T-cell (primary cell): ENCODE data around the gene PSMB3. TPM values are rescaled to one million over a fixed set of nuclear protein-coding genes. Genes with fewer than 3 reads are reported as not detected.

ENCODE experiments used
- ATAC-seq, 4 experiments: fragments of 200-7000 bp in 3 of 4; fragments of 150-1000 bp in 1 of 4; cut with Tn5 transposase; replicated peaks in 1 of 4; 1 replicate in 3 of 4; 2 replicates in 1 of 4; pipeline ENCODE4 v1.10.0; 2021; ENCODE audit warnings: moderate library complexity in 3 of 4, mild to moderate bottlenecking in 2 of 4, moderate number of reproducible peaks in 1 of 4
- CTCF ChIA-PET, 2 donors: fragments of 300-600 bp; sonication (Branson Sonifier 250); formaldehyde crosslinking; loops; one replicate each; lab custom pipeline; 2022; ENCODE audit warnings: antibody characterized with exemption in 2 of 2; lab: Charles Lee
- POLR2A ChIA-PET, 2 donors: fragments of 300-600 bp; sonication (Branson Sonifier 250); formaldehyde crosslinking; loops; one replicate each; lab custom pipeline; 2022; ENCODE audit warnings: antibody characterized with exemption in 2 of 2; lab: Charles Lee
- DNase-seq, 35 experiments: peaks; one replicate each; pipeline versions ENCODE4 v3.0.0 to v3.0.0-alpha.2; 2013 to 2023
- H3K27ac ChIP-seq: one replicate; pipeline ENCODE4 v1.5.1; 2013; ENCODE audit warnings: low read length
- H3K27me3 ChIP-seq, 2 experiments: replicated peaks in 1 of 2; 1 replicate in 1 of 2; 2 replicates in 1 of 2; pipeline versions ENCODE4 v1.6.1 to v1.7.0; 2013; ENCODE audit warnings: low read length in 1 of 2, mixed read lengths in 1 of 2; ENCODE audit not compliant: control insufficient read depth in 2 of 2, insufficient read depth in 2 of 2; ENCODE audit errors: extremely low read depth in 1 of 2
- H3K36me3 ChIP-seq, 2 donors: 1 replicate in 1 of 2; 2 replicates in 1 of 2; pipeline versions ENCODE4 v1.6.1 to v1.7.0; 2013; ENCODE audit warnings: low read length in 1 of 2; ENCODE audit not compliant: control insufficient read depth in 2 of 2, insufficient read depth in 1 of 2; ENCODE audit errors: extremely low read depth in 1 of 2
- H3K4me1 ChIP-seq, 2 experiments: 1 replicate in 1 of 2; 2 replicates in 1 of 2; pipeline versions ENCODE4 v1.6.1 to v1.7.0; 2013; ENCODE audit warnings: low read length in 2 of 2, mixed read lengths in 1 of 2; ENCODE audit not compliant: insufficient read depth in 2 of 2, control insufficient read depth in 1 of 2; ENCODE audit errors: extremely low read depth in 1 of 2
- H3K4me3 ChIP-seq, 2 donors: 1 replicate in 1 of 2; 2 replicates in 1 of 2; pipeline versions ENCODE4 v1.5.1 to v1.7.0; 2013; ENCODE audit warnings: mild to moderate bottlenecking in 2 of 2, low read length in 1 of 2, moderate library complexity in 1 of 2; ENCODE audit not compliant: control insufficient read depth in 1 of 2; ENCODE audit errors: extremely low read depth in 1 of 2
- H3K9me3 ChIP-seq: 2 replicates; pipeline ENCODE4 v1.7.0; 2013
- H3K27ac Mint-ChIP-seq, 2 donors: one replicate each; pipeline ENCODE4 v1.8.0; 2020 to 2021; ENCODE audit warnings: mild to moderate bottlenecking in 2 of 2, mixed read lengths in 2 of 2
- H3K27me3 Mint-ChIP-seq, 2 donors: one replicate each; pipeline ENCODE4 v1.8.0; 2021 to 2022; ENCODE audit warnings: mixed read lengths in 2 of 2
- H3K36me3 Mint-ChIP-seq: one replicate; pipeline ENCODE4 v1.8.0; 2021; ENCODE audit warnings: mixed read lengths
- H3K4me1 Mint-ChIP-seq, 3 donors: one replicate each; pipeline ENCODE4 v1.8.0; 2020 to 2022; ENCODE audit warnings: mixed read lengths in 3 of 3, mild to moderate bottlenecking in 1 of 3
- H3K4me3 Mint-ChIP-seq, 3 donors: one replicate each; pipeline ENCODE4 v1.8.0; 2020 to 2022; ENCODE audit warnings: mild to moderate bottlenecking in 3 of 3, mixed read lengths in 3 of 3, moderate library complexity in 3 of 3
- H3K9me3 Mint-ChIP-seq, 3 donors: one replicate each; pipeline ENCODE4 v1.8.0; 2020 to 2022; ENCODE audit warnings: mixed read lengths in 3 of 3
- WGBS: methylation state at CpG from one replicate; pipeline ENCODE4 v1.1.5; 2013; ENCODE audit warnings: missing lambda C conversion rate; ENCODE audit not compliant: insufficient coverage; 5-methylcytosine and 5-hydroxymethylcytosine counted together
- total RNA-seq, 35 experiments: library from RNA in 6 of 35; stranded (reverse) in 6 of 35; fragments of 120-200 nt in 1 of 35; gene quantifications; one replicate each; pipeline versions ENCODE4 v1.2.1 to v1.2.4 and lab custom pipeline; 2013 to 2026

PSMB3 gene
- total RNA-seq, 5 donors from 2014 or later (not counting 1 experiment from before 2014, with no cell fraction given) = 81.2 to 116 (median 104) TPM

DNA sequence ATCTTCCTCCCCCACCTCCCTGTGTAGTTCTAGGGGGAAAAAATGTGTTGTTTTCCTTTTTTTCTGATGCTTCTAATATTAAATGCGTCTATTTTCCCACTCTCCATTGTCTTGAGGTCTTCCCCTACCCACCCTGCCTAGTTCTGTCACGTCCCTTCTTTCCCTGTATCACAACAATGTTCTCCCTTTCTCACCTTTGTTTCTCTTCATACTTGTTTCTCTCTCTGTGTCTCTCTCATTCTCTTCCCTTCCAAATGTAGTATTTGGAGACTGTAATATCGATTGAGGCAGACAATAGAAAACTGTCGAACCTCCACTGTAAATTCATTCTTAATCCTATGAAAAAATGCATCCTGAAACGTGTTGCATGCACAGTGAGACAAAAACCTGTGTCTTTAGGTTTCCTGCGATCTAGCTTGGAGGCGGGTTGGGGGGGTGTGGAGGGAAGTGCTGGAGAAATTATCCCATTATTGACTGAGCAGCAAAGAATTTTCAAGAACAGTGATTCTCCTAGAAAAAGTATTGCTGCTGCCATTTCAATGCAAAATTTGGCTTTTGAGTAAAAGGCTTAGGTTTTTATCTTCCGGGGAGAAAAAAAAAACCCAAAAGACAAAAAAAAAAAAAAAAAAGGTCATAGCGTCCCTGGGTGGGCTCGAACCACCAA lies 1.3 kb upstream of the PSMB3 start:
- Mint-ChIP-seq H3K27ac (peak overlapping the region; percentile 97), H3K36me3 (peaks cover 15% of the 10 kb centered on the region), H3K4me3 (peak overlapping the region; percentile 88 to 99 (median 99)), H3K4me1 (peaks cover 57 to 66% (median 63%) of the 10 kb centered on the region in 3 donors), H3K27me3 (peaks cover 16 to 39% of the 10 kb centered on the region in 2 donors), H3K9me3 (no peaks in the 10 kb centered on the region)
- Histone ChIP-seq H3K36me3 (peaks cover 4 to 20% of the 10 kb centered on the region in 2 donors), H3K4me3 (peak overlapping the region; percentile 95 to 96), H3K27me3 (peaks cover 4 to 45% of the 10 kb centered on the region in 2 experiments), H3K9me3 (no peaks in the 10 kb centered on the region), H3K4me1 (peaks cover 31 to 85% of the 10 kb centered on the region in 2 experiments), H3K27ac (peak overlapping the region; percentile 78)
- 0% methylated on average over 1 of the region's 10 CpGs for WGBS
- POLR2A ChIA-PET = interaction anchor here in 1 of 2 donors (1.0 kb wide), 1 partner anchor 9 kb away, joined by 4 read pairs; no protein-coding TSS in a partner anchor
- CTCF ChIA-PET = interaction anchor here in 1 of 2 donors (1.3 kb wide), 1 partner anchor 16 kb away, joined by 5 read pairs; no protein-coding TSS in a partner anchor
- no peak for ATAC-seq
- DNase-seq = no peak

GRCh38 chr17:38751808-38752307 lies 683 bp upstream of the PSMB3 start:
- peak overlapping the region; percentile 78 for H3K27ac ChIP-seq
- CTCF ChIA-PET = interaction anchor here in 1 of 2 donors (0.6 to 1.1 kb wide), 6 partner anchors 17 to 401 kb away, joined by 3 to 8 read pairs (median 3); partner anchors contain the start of gene EPOP
- H3K9me3 ChIP-seq = no peaks in the 10 kb centered on the region
- WGBS = under 1% methylated on average over 43 of the region's 44 CpGs
- peaks cover 6 to 26% of the 10 kb centered on the region in 2 donors for H3K36me3 ChIP-seq
- H3K27me3 Mint-ChIP-seq = peaks cover 10 to 33% of the 10 kb centered on the region in 2 donors
- peaks cover 18% of the 10 kb centered on the region for H3K36me3 Mint-ChIP-seq
- ATAC-seq (peak; percentile 35 to 56 (median 37)), DNase-seq (peak; percentile 66 to 90 (median 83))
- H3K27ac Mint-ChIP-seq = peak overlapping the region; percentile 97
- H3K9me3 Mint-ChIP-seq = no peaks in the 10 kb centered on the region
- peaks cover 29 to 79% of the 10 kb centered on the region in 2 experiments for H3K4me1 ChIP-seq
- peak overlapping the region; percentile 88 to 99 (median 99) for H3K4me3 Mint-ChIP-seq
- peaks cover 4 to 40% of the 10 kb centered on the region in 2 experiments for H3K27me3 ChIP-seq
- H3K4me1 Mint-ChIP-seq = peaks cover 51 to 61% (median 58%) of the 10 kb centered on the region in 3 donors
- peak overlapping the region; percentile 95 to 96 for H3K4me3 ChIP-seq
- POLR2A ChIA-PET = interaction anchor here in 1 of 2 donors (1.0 kb wide), 1 partner anchor 9 kb away, joined by 4 read pairs; no protein-coding TSS in a partner anchor

- peaks cover 11 to 33% of the 10 kb centered on the region in 2 donors for H3K36me3 ChIP-seq
- peak overlapping the region; percentile 95 to 96 for H3K4me3 ChIP-seq
- H3K9me3 Mint-ChIP-seq = no peaks in the 10 kb centered on the region
- H3K27me3 Mint-ChIP-seq = peaks cover 6 to 28% of the 10 kb centered on the region in 2 donors
- H3K4me1 ChIP-seq = peaks cover 20 to 67% of the 10 kb centered on the region in 2 experiments
- peak overlapping the region; percentile 88 to 99 (median 99) for H3K4me3 Mint-ChIP-seq
- ChIA-PET CTCF (interaction anchor here in 1 of 2 donors (0.6 kb wide), 1 partner anchor 9 kb away, joined by 4 read pairs; no protein-coding TSS in a partner anchor), POLR2A (interaction anchor here (0.6 to 0.7 kb wide), 5 partner anchors 12 to 415 kb away, joined by 4 to 6 read pairs (median 5); no protein-coding TSS in a partner anchor)
- peaks cover 4 to 29% of the 10 kb centered on the region in 2 experiments for H3K27me3 ChIP-seq
- no peaks in the 10 kb centered on the region for H3K9me3 ChIP-seq
- peaks cover 50 to 57% (median 55%) of the 10 kb centered on the region in 3 donors for H3K4me1 Mint-ChIP-seq
- no peak for ATAC-seq
- peak overlapping the region; percentile 67 for H3K27ac ChIP-seq
- DNase-seq = no peak
- H3K27ac Mint-ChIP-seq = peak overlapping the region; percentile 97
- peaks cover 18% of the 10 kb centered on the region for H3K36me3 Mint-ChIP-seq
- 5% methylated on average over 21 of the region's 22 CpGs for WGBS
These were observed 548 bp downstream of the PSMB3 start for GRCh38 chr17:38753071-38753506.

GRCh38 chr17:38761612-38762011 lies 9.1 kb downstream of the PSMB3 start:
- peak overlapping the region; percentile 23 for H3K27ac ChIP-seq
- 79% methylated on average over 4 of the region's 4 CpGs for WGBS
- Mint-ChIP-seq H3K27ac (peak overlapping the region; percentile 20 to 82), H3K27me3 (no peaks in the 10 kb centered on the region), H3K4me1 (peaks cover 11 to 16% (median 13%) of the 10 kb centered on the region in 3 donors), H3K4me3 (no peak overlapping the region), H3K36me3 (peaks cover 61% of the 10 kb centered on the region), H3K9me3 (no peaks in the 10 kb centered on the region)
- no peaks in the 10 kb centered on the region for H3K27me3 ChIP-seq
- H3K36me3 ChIP-seq = peaks cover 23 to 79% of the 10 kb centered on the region in 2 donors
- H3K4me1 ChIP-seq = peaks cover 0 to 4% of the 10 kb centered on the region in 2 experiments
- DNase-seq = peak in 14 of 35 experiments; percentile 14 to 44 (median 22)
- POLR2A ChIA-PET = no interaction called here
- CTCF ChIA-PET = interaction anchor here in 1 of 2 donors (0.7 kb wide), 1 partner anchor 12 kb away, joined by 5 read pairs; no protein-coding TSS in a partner anchor
- H3K9me3 ChIP-seq = no peaks in the 10 kb centered on the region
- ATAC-seq = peak in 2 of 4 experiments; percentile 40 to 43
- no peak overlapping the region for H3K4me3 ChIP-seq

DNA sequence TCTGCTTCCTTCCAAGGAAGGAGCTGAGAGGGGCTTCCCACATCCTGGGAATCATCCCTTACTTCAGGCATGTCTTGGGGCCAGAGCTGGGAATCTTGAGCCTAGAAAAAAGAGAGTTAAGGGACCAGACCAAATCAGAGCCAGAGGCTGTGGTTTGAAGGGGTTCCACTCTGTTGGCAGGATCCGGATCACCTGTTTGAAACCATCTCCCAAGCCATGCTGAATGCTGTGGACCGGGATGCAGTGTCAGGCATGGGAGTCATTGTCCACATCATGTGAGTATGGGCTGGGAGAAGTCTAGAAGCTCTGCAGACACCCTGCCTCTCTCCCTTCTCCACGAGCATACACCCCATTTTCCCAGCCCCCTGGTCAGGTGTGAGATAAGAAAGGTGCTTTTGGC lies 9.7 kb downstream of the PSMB3 start:
- 100% methylated on average over 1 of the region's 3 CpGs for WGBS
- ChIA-PET CTCF (interaction anchor here in 1 of 2 donors (0.6 kb wide), 1 partner anchor 9 kb away, joined by 4 read pairs; no protein-coding TSS in a partner anchor), POLR2A (interaction anchor here in 1 of 2 donors (0.5 kb wide), 1 partner anchor 29 kb away, joined by 7 read pairs; no protein-coding TSS in a partner anchor)
- Histone ChIP-seq H3K4me3 (no peak overlapping the region), H3K27me3 (no peaks in the 10 kb centered on the region), H3K4me1 (peaks cover 0 to 4% of the 10 kb centered on the region in 2 experiments), H3K27ac (no peak overlapping the region), H3K9me3 (no peaks in the 10 kb centered on the region), H3K36me3 (peaks cover 21 to 81% of the 10 kb centered on the region in 2 donors)
- Mint-ChIP-seq H3K4me1 (peaks cover 11 to 16% (median 13%) of the 10 kb centered on the region in 3 donors), H3K27ac (no peak overlapping the region), H3K4me3 (no peak overlapping the region), H3K36me3 (peaks cover 67% of the 10 kb centered on the region), H3K9me3 (no peaks in the 10 kb centered on the region), H3K27me3 (no peaks in the 10 kb centered on the region)
- DNase-seq (no peak), ATAC-seq (no peak)

DNA sequence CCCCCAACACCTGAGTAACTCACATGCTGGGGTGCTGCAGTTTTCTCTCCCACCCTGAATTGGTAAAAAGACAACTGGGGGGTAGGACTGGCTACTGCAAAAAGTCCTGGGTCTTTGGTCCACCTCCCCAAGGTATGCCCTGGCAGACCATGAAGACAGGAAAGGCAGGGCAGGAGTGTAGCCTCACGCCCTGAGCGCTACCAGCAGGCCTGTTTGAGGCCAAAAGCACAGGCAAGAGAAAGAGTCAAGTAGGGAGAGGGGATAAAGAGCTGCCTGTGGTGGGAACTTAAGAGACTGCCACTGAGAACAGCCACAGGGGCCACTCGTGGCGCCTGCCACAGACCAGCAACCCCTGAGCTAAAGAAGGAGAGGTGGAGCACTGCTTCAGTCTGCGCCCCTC lies 13.8 kb downstream of the PSMB3 start:
- no peaks in the 10 kb centered on the region for H3K9me3 Mint-ChIP-seq
- ChIA-PET POLR2A (no interaction called here), CTCF (no interaction called here)
- Histone ChIP-seq H3K4me3 (no peak overlapping the region), H3K27me3 (no peaks in the 10 kb centered on the region), H3K27ac (no peak overlapping the region), H3K9me3 (no peaks in the 10 kb centered on the region), H3K36me3 (peaks cover 14 to 90% of the 10 kb centered on the region in 2 donors), H3K4me1 (peaks cover 0 to 3% of the 10 kb centered on the region in 2 experiments)
- H3K36me3 Mint-ChIP-seq = peaks cover 72% of the 10 kb centered on the region
- no peaks in the 10 kb centered on the region for H3K27me3 Mint-ChIP-seq
- peaks cover 3 to 4% (median 4%) of the 10 kb centered on the region in 3 donors for H3K4me1 Mint-ChIP-seq
- H3K4me3 Mint-ChIP-seq = no peak overlapping the region
- DNase-seq (no peak), ATAC-seq (no peak)
- WGBS = 97% methylated on average over 5 of the region's 5 CpGs
- H3K27ac Mint-ChIP-seq = peak overlapping the region in 1 of 2 donors; percentile 28
